ENCODE data around the gene CASK. TPM values are rescaled to one million over a fixed set of nuclear protein-coding genes. Genes with fewer than 3 reads are reported as not detected.

The CASK gene
- total and polyA plus RNA-seq, 2 donors (not counting 1 experiment from before 2014, with no cell fraction given) = 27.4 to 78.3 TPM

DNA sequence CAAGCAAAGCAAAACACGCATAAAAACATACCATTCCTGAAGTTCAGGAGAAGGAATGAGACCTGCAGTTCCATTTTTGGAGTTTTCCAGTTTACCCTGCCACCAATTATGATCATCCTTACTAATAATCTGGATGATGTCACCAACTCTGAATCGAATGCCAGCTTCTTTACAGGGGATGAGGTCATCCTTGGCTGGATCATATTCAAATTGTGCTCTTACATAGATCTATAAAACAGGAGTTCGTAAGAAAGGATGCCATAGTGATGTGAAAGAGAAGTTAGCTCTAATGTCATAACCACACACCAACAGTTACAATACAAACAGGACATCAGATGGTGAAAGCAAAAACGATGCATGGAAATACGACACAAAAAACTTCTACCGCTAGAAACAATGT lies 369.7 kb downstream of the CASK start:
- Histone ChIP-seq H3K79me2 (ENCODE audit: control insufficient read depth, insufficient read depth, low read length) (no peaks in the 10 kb centered on the region), H3K4me3 (replicated peaks in 1 of 4; ENCODE audit: control extremely low read depth in 1 of 4, insufficient read depth in 1 of 4, low read depth in 3 of 4, low read length in 4 of 4) (no peak overlapping the region), H3K9ac (ENCODE audit: insufficient read depth, low read length) (no peak overlapping the region), H3K4me2 (ENCODE audit: extremely low read depth, insufficient read depth, low read length) (no peak overlapping the region), H2AFZ (ENCODE audit: low read length) (no peak overlapping the region), H4K20me1 (ENCODE audit: control insufficient read depth, extremely low read depth, insufficient read depth, low read length) (no peaks in the 10 kb centered on the region), H3K27me3 (ENCODE audit: control insufficient read depth, insufficient read depth, low read length) (no peaks in the 10 kb centered on the region), H3K27ac (ENCODE audit: insufficient read depth, low read length) (no peak overlapping the region), H3K9me3 (ENCODE audit: control insufficient read depth, insufficient read depth, low read depth, low read length) (no peaks in the 10 kb centered on the region), H3K36me3 (ENCODE audit: control insufficient read depth, insufficient read depth, low read length) (no peaks in the 10 kb centered on the region), H3K4me1 (ENCODE audit: control insufficient read depth, extremely low read depth, insufficient read depth, low read length) (no peaks in the 10 kb centered on the region)
- TF ChIP-seq, protein P1, sequence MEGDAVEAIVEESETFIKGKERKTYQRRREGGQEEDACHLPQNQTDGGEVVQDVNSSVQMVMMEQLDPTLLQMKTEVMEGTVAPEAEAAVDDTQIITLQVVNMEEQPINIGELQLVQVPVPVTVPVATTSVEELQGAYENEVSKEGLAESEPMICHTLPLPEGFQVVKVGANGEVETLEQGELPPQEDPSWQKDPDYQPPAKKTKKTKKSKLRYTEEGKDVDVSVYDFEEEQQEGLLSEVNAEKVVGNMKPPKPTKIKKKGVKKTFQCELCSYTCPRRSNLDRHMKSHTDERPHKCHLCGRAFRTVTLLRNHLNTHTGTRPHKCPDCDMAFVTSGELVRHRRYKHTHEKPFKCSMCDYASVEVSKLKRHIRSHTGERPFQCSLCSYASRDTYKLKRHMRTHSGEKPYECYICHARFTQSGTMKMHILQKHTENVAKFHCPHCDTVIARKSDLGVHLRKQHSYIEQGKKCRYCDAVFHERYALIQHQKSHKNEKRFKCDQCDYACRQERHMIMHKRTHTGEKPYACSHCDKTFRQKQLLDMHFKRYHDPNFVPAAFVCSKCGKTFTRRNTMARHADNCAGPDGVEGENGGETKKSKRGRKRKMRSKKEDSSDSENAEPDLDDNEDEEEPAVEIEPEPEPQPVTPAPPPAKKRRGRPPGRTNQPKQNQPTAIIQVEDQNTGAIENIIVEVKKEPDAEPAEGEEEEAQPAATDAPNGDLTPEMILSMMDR (conservative IDR thresholded peaks at IDR 0.05 in 1 of 2, IDR thresholded peaks at IDR 0.05 in 1 of 2; ENCODE audit: low read depth in 1 of 2, low read length in 2 of 2) = no peak
- no peak for TF ChIP-seq EZH2 (IDR thresholded peaks at IDR 0.05; ENCODE audit: low read length, missing control alignments)
- DNase-seq (ENCODE audit: low read depth in 2 of 2) = peak; percentile 50 to 71

GRCh38 chrX:41548411-41548810 lies 374.9 kb downstream of the CASK start:
- H3K4me2 ChIP-seq (ENCODE audit: extremely low read depth, insufficient read depth, low read length) = no peak overlapping the region
- no peak for DNase-seq (ENCODE audit: low read depth in 2 of 2)
- no peaks in the 10 kb centered on the region for H3K4me1 ChIP-seq (ENCODE audit: control insufficient read depth, extremely low read depth, insufficient read depth, low read length)
- H3K27me3 ChIP-seq (ENCODE audit: control insufficient read depth, insufficient read depth, low read length) = no peaks in the 10 kb centered on the region
- H4K20me1 ChIP-seq (ENCODE audit: control insufficient read depth, extremely low read depth, insufficient read depth, low read length) = no peaks in the 10 kb centered on the region
- TF ChIP-seq, protein P1 (conservative IDR thresholded peaks at IDR 0.05 in 1 of 2, IDR thresholded peaks at IDR 0.05 in 1 of 2; ENCODE audit: low read depth in 1 of 2, low read length in 2 of 2) = no peak
- no peak for TF ChIP-seq EZH2 (IDR thresholded peaks at IDR 0.05; ENCODE audit: low read length, missing control alignments)
- no peak overlapping the region for H3K4me3 ChIP-seq (replicated peaks in 1 of 4; ENCODE audit: control extremely low read depth in 1 of 4, insufficient read depth in 1 of 4, low read depth in 3 of 4, low read length in 4 of 4)
- H3K27ac ChIP-seq (ENCODE audit: insufficient read depth, low read length) = no peak overlapping the region
- no peaks in the 10 kb centered on the region for H3K36me3 ChIP-seq (ENCODE audit: control insufficient read depth, insufficient read depth, low read length)
- H3K9me3 ChIP-seq (ENCODE audit: control insufficient read depth, insufficient read depth, low read depth, low read length) = no peaks in the 10 kb centered on the region
- no peaks in the 10 kb centered on the region for H3K79me2 ChIP-seq (ENCODE audit: control insufficient read depth, insufficient read depth, low read length)
- no peak overlapping the region for H2AFZ ChIP-seq (ENCODE audit: low read length)
- H3K9ac ChIP-seq (ENCODE audit: insufficient read depth, low read length) = no peak overlapping the region

DNA sequence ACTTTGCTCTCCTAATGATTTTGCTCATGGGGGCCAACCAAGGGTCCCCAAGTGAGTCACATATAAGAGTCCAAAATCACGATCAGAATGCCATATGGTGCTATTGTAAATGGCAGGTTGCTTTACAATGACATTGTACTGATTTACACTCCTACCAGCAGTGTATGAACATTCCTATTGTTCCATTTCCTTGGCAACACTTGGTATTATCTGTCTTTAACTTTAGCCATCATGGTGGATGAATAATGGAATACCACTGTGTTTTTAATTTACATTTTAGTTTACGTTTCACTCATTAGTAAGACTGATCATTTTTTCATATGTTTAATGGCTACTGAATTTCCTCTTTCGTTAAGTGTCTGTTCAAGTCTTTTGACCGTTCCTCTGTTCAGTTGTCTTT lies 379.7 kb downstream of the CASK start:
- TF ChIP-seq EZH2 (IDR thresholded peaks at IDR 0.05; ENCODE audit: low read length, missing control alignments) = no peak
- TF ChIP-seq, protein P1 (conservative IDR thresholded peaks at IDR 0.05 in 1 of 2, IDR thresholded peaks at IDR 0.05 in 1 of 2; ENCODE audit: low read depth in 1 of 2, low read length in 2 of 2) = no peak
- peaks cover 3% of the 10 kb centered on the region for H3K4me1 ChIP-seq (ENCODE audit: control insufficient read depth, extremely low read depth, insufficient read depth, low read length)
- no peaks in the 10 kb centered on the region for H3K36me3 ChIP-seq (ENCODE audit: control insufficient read depth, insufficient read depth, low read length)
- H3K79me2 ChIP-seq (ENCODE audit: control insufficient read depth, insufficient read depth, low read length) = no peaks in the 10 kb centered on the region
- H3K4me2 ChIP-seq (ENCODE audit: extremely low read depth, insufficient read depth, low read length) = no peak overlapping the region
- H3K4me3 ChIP-seq (replicated peaks in 1 of 4; ENCODE audit: control extremely low read depth in 1 of 4, insufficient read depth in 1 of 4, low read depth in 3 of 4, low read length in 4 of 4) = no peak overlapping the region
- no peak overlapping the region for H2AFZ ChIP-seq (ENCODE audit: low read length)
- no peak overlapping the region for H3K9ac ChIP-seq (ENCODE audit: insufficient read depth, low read length)
- H3K27me3 ChIP-seq (ENCODE audit: control insufficient read depth, insufficient read depth, low read length) = no peaks in the 10 kb centered on the region
- H4K20me1 ChIP-seq (ENCODE audit: control insufficient read depth, extremely low read depth, insufficient read depth, low read length) = no peaks in the 10 kb centered on the region
- H3K9me3 ChIP-seq (ENCODE audit: control insufficient read depth, insufficient read depth, low read depth, low read length) = no peaks in the 10 kb centered on the region
- no peak overlapping the region for H3K27ac ChIP-seq (ENCODE audit: insufficient read depth, low read length)
- no peak for DNase-seq (ENCODE audit: low read depth in 2 of 2)

Measured in fibroblast of lung (primary cell).